ENCODE data around the gene SPDYE16. TPM values are rescaled to one million over a fixed set of nuclear protein-coding genes. Genes with fewer than 3 reads are reported as not detected.
"Not testable (repeated sequence)": the region's sequence is repeated elsewhere in the genome, so short reads cannot be mapped to it uniquely, and the experiment has no call there.

Gene SPDYE16
- polyA plus RNA-seq, 3 donors from 2014 or later: 0.07 to 0.18 TPM; not detected in 1

DNA sequence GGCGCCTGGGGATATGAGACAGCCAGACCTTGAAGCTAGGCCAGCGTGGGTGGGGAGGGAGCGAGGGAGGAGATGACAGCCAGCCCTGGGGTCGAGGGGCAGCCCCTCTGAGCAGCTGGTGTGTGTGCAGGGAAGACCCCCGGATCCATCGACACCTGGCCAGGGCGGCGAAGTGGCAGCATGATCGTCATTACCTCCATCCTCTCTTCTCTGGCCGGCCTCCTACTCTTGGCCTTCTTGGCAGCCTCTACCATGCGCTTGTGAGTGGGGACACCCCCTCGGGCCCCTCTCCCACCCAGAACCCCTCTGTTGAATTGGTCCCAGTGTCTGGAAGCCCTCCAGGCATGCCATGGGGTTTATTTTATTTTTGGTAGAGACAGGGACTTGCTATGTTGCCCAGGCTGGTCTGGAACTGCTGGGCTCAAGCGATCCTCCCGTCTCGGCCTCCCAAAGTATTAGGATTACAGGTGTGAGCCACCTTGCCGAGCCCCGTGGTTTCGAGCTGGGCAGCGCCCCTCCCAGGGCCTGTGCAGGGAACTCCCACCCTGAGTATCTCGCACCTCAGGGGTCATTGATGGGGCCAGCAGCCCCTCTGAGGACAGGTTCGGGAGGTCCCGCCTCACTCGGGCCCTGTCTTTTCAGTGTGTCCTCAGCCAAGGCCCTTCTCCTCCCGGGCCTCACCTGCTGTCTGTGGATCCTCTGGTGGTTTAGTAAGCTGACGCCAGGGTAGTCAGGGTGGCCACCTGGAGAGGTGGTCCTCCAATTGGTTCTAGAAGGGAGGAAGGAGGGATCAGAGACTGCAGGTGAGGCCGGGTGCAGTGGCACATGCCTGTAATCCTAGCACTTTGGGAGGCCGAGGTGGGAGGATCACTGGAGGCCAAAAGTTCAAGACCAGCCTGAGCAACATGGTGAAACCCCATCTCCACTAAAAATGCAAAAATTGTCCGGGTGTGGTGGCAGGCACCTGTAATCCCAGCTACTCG, 29.0 kb downstream of the SPDYE16 start:
- no peaks in the 10 kb centered on the region for H3K4me1 Mint-ChIP-seq
- H3K36me3 Mint-ChIP-seq: no peaks in the 10 kb centered on the region
- H3K27me3 Mint-ChIP-seq (ENCODE audit: low read depth in 3 of 3): peaks cover 0 to 4% (median 2%) of the 10 kb centered on the region in 3 donors
- H3K9me3 Mint-ChIP-seq: no peaks in the 10 kb centered on the region
- no peak overlapping the region for H3K4me3 Mint-ChIP-seq
- DNase-seq: no peak
- no peak overlapping the region for H3K27ac Mint-ChIP-seq

DNA sequence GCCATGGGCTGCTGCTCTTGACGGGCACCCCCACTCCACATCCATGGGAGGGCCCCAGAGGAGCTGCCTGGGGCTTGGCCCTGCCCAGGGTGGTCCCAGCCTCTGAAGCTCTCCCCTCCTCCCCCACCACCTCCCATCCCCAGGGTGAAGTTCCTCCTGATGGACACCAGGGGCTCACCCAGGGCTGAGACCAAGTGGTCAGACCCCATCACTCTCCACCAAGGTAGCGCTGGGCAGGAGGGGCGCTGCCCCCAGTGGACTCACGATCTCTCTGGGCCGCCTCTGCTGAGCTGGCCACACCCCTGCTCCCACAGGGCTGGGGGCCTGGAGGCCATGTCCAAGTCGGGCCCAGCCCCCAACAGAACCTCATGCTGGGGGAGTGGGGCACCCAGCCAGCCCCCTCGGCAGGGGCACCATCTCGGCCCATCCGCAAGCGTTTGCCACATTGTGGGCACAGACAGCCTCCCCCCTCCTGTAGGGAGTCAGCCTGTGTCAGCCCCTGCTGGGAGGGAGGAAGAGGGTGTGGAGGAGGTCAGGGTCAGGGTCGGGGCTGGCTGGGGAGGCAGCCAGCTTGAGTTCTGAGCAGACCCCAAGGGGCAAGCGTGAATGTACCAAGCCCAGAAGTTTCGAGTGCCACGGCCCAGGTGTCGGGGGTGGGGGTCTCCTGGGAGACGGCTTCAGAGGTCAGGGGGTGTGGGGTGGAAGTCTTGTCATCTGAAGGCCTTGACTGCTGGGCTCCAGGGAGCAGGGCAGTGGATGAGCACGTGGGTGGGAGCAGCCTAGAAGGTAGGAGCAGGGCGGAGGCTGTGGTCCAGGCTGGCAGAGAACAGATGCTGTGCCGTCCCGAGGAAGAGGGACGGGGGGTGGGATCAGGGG, 29.9 kb downstream of the SPDYE16 start:
- Mint-ChIP-seq H3K36me3 (no peaks in the 10 kb centered on the region), H3K9me3 (no peaks in the 10 kb centered on the region), H3K4me1 (no peaks in the 10 kb centered on the region), H3K27ac (no peak overlapping the region), H3K27me3 (ENCODE audit: low read depth in 3 of 3) (peaks cover 0 to 2% (median 2%) of the 10 kb centered on the region in 3 donors), H3K4me3 (no peak overlapping the region)
- no peak for DNase-seq

DNA sequence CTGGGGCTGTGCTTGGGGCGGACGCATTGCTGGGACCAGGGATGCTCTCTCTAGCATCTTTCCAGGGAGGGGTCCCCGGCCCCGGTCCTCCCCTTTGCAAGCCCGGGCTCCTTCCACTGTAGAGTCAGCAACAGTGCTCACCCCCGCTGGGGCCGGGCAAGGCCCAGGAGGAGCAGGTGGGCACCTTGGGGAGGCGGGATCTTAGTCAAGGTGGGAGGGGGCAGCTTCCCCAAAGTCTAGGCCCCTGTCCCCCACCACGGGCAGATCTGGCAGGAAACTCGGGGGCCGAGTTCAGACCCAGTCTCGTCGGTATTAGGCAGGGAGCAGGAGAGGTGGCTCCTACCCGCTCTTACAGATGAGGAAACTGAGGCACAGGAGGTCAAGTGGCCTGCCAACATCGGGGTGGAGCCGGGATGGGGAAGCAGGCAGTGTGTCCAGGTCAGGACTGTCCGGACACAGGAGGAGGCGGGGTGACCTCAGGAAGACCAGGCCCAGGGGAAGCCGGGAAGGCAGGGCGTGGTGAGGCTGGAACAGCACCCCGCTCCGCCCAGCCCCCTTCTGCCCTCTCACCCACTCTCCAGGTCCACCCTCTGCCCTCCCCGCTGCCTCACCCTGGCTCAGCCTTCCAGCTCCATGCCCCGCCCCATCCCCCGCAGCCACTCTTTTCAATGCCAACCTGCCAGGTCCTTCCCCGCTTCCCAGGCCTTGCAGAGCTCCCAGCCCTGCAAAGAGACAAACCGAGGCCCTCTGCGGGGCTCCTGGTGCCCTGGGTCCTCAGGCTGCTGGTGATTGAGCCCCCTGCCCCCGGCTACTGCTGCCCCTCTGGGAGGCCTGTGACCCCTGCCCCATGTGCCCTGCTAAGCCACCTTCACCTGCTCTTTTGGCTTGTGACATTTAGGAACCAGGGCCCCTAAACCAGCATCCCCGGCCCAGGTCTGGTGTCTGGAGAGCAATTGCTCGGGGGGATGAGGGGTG, 30.9 kb downstream of the SPDYE16 start:
- not testable (repeated sequence) for H3K4me1 Mint-ChIP-seq; H3K4me3 Mint-ChIP-seq; DNase-seq; H3K9me3 Mint-ChIP-seq; H3K36me3 Mint-ChIP-seq; H3K27me3 Mint-ChIP-seq (ENCODE audit: low read depth in 3 of 3); H3K27ac Mint-ChIP-seq

DNA sequence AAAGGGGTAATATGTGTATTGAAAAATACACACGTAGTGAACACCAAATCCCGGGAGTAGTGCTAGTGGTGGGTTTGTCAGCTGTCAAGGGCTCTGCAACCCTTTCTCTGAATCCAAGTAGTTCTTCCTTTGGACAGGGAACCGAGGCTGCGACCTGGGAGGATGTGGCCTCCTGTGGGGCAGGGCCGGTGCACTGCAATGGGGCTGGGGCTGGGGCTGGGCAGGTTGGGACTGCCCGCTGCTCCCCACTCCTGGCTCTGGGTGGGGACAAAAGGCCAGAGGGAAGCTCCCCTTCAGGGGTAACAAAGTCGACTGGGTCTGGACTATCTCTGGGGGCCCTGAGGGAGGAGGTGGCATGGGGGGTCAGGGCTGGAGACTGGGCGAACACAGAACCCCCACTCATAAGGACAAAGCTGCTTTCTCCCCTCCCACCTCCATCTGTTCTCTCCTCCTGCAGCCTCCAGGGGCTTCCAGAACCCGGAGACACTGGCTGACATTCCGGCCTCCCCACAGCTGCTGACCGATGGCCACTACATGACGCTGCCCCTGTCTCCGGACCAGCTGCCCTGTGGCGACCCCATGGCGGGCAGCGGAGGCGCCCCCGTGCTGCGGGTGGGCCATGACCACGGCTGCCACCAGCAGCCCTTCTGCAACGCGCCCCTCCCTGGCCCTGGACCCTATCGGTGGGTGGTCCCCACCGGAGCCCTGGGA, 31.7 kb downstream of the SPDYE16 start:
- H3K27ac Mint-ChIP-seq; H3K36me3 Mint-ChIP-seq; H3K4me1 Mint-ChIP-seq; H3K4me3 Mint-ChIP-seq; H3K9me3 Mint-ChIP-seq; H3K27me3 Mint-ChIP-seq (ENCODE audit: low read depth in 3 of 3); DNase-seq: not testable (repeated sequence)

DNA sequence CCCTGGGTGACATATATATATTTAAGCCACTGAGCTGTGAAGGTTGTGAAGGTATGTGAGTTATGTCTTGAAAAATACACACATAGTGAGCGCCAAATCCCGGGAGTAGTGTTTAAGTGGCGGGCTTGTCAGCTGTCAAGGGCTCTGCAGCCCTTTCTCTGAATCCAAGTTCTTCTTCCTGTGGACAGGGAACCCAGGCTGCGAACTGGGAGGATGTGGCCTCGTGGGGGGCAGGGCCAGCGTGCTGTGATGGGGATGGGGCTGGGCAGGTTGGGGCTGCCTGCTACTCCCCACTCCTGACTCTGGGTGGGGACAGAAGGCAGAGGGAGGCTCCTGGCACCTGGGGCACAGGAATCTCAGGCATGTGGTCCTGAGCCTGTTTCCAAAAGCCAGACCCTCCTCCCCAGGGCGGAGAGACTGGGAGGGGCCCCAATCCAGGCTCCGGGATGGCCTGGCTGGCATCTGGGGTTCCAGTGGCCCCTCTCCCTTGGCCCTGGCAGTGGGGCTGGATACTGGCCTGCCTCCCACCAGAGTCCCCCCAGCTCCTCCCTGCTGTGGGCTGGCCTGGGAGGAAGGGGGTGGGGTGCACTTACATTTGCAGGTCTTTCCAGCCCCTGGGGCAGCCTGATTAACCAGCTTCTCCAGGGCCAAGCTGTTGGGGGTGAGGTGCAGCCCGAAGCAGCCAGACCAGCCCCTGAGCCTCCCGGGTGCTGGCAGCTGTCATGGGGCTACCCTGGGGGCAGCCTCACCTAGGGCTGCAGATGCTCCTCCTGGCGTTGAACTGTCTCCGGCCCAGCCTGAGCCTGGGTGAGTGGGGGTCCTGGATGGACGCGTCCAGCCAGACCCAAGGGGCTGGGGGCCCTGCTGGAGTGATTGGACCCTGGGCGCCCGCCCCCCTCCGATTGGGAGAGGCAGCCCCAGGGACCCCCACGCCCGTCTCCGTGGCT, 32.9 kb downstream of the SPDYE16 start, which contains the start of gene UPK3B:
TSS of gene UPK3B (plus strand) at position 622 of the 947 bp plus-strand sequence. CDS start at position 723, 101 bp downstream.
- H3K36me3 Mint-ChIP-seq: no peaks in the 10 kb centered on the region
- H3K27ac Mint-ChIP-seq: no peak within 1 kb of the TSS
- H3K9me3 Mint-ChIP-seq: no peaks in the 10 kb centered on the region
- no peaks in the 10 kb centered on the region for H3K4me1 Mint-ChIP-seq
- no peak for DNase-seq
- peaks cover 0 to 2% (median 2%) of the 10 kb centered on the region in 3 donors for H3K27me3 Mint-ChIP-seq (ENCODE audit: low read depth in 3 of 3)
- no peak within 1 kb of the TSS for H3K4me3 Mint-ChIP-seq

DNA sequence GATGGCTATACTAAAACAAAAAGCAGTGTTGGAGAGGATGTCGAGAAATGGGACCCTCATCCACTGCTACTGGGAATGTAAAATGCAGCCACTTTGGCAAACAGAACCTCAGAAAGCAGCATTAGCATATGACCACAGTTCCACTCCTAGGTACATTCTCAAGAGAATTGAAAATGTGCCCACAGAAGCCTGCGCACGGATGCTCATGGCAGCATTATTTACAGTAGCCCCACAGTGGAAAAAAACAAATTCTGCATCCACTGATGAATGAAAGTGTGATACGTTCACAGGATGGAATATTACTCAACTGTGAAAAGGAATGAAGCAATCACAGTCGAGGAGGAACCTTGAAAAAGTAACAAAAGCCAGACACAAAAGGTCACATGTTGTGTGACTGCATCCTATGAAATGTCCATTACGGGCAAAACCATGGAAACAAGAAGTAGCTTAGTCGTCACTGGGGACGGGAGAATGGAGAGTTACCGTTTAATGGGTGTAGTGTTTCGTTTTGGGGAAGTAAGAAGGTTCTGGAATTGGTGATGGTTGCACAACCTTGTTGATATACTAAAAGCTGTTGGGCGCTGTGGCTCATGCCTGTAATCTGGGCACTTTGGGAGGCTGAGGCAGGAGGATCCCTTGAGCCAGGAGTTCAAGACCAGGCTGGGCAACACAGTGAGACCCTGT, 35.2 kb downstream of the SPDYE16 start:
- Mint-ChIP-seq H3K4me3 (no peak overlapping the region), H3K27me3 (ENCODE audit: low read depth in 3 of 3) (peaks cover 0 to 1% (median 0%) of the 10 kb centered on the region in 3 donors), H3K36me3 (no peaks in the 10 kb centered on the region), H3K27ac (no peak overlapping the region), H3K4me1 (no peaks in the 10 kb centered on the region), H3K9me3 (no peaks in the 10 kb centered on the region)
- DNase-seq: no peak

DNA sequence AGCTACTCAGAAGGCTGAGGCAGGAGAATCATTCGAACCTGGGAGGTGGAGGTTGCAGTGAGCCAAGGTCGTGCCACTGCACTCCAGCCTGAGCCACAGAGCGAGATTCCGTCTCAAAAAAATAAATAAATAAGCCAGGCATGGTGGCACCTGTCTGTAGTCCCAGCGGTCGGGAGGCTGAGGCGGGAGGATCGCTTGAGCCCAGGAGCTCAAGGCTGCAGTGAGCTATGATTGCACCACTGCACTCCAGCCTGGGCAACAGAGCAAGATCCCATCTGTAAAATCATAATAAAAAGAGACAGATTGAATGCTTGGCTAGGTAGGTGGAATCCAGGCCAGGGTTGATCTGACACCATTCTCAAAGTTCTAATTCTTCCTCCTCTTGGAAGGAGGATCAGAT, 36.5 kb downstream of the SPDYE16 start:
- H3K4me1 Mint-ChIP-seq; H3K36me3 Mint-ChIP-seq; H3K27me3 Mint-ChIP-seq (ENCODE audit: low read depth in 3 of 3); H3K9me3 Mint-ChIP-seq; H3K4me3 Mint-ChIP-seq; DNase-seq: not testable (repeated sequence)
- H3K27ac Mint-ChIP-seq: peak overlapping the region in 1 of 6 donors; percentile 15

DNA sequence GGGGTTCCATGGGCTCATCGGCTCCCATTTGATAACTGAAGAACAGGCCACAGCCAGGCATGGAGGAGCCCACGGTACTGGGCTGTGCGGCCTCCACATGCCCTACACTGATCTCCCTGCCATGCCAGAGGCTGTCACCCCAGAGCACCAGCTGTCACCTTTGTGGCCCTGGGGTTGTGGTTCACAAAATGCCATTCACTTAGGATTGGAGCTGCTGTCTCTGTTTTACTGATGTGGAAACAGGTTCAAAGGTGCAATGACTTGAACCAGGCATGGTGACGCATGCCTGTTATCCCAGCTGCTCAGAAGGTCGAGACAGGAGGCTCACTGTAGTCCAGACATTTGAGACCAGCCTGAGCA, 37.0 kb downstream of the SPDYE16 start:
- Mint-ChIP-seq H3K36me3 (no peaks in the 10 kb centered on the region), H3K27ac (no peak overlapping the region), H3K4me3 (no peak overlapping the region), H3K27me3 (ENCODE audit: low read depth in 3 of 3) (peaks cover 0 to 1% (median 0%) of the 10 kb centered on the region in 3 donors), H3K9me3 (no peaks in the 10 kb centered on the region), H3K4me1 (no peaks in the 10 kb centered on the region)
- DNase-seq: no peak

DNA sequence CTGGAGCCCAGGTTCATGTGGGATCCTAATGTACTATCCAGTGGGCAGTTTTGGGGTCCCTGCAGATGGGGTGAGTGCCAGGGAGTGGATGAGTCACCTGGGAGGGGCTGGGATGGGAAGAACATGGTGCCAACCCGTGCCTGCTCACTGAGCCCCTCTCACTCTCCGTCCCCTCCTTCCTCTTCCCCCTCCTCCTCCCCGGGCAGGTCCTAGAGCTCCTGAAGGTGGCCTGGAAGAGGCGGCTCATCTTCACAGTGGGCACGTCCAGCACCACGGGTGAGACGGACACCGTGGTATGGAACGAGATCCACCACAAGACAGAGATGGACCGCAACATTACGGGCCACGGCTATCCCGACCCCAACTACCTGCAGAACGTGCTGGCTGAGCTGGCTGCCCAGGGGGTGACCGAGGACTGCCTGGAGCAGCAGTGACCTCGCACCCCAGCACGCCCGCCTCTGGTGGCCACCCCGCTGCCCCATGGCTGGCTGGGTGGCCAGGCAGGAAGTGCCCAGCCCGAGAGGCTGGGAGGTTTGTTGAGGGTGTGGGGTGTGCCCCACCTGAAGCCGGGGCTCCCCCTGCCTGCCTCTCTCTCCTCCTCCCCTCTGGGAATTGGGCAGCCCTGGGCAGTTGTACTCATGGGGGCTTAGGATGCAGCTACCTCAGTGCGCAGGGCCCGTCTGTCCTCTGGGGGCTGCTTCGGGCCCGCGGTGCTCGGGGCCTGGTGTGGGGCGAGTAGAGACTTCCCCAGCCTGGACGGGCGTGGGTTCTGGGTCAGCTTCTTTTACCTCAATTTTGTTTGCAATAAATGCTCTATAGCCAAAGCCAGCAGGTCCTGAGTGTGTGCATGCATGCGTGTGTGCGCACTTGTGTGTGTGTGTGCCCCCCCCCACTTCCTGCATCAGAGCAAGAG, 37.7 kb downstream of the SPDYE16 start:
- H3K27ac Mint-ChIP-seq: no peak overlapping the region

DNA sequence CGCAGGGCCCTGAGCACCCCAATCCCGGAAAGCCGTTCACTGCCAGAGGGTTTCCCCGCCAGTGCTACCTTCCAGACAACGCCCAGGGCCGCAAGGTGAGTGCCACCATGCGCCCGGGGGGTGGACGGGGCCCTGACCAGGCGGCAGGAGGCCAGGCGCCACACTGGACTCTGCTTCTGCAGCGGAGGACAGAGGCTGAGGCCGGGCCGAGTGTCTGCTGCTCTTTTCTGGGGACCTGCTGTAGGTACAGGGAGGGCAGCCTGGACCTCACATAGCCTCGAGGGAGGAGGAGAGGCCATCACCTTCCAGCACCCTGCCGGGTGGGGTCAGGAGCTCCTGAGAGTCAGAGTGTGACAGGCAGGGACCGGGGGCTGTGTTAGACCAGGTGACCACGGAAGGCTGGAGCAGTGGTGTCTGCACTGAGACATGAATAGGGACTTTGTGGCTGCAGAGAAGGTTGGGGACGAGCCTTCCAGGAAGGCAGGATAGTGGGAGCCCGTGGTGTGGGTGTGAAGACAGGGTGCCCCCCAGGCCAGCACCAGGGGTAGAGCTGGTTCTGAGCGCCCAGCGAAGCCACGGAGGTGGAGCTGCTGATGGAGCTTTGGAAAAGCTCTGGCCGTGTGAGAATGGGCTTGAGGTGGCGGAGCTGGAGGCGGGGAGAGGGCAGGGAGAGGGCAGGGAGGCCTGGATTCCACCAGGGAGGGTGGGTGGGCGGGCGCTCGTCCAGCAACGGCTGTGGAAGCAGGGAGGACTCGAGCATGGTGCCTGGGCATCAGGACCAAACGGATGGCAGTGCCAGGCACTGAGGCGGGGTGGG, 38.5 kb downstream of the SPDYE16 start:
- H3K27ac Mint-ChIP-seq; DNase-seq; H3K27me3 Mint-ChIP-seq (ENCODE audit: low read depth in 3 of 3); H3K4me1 Mint-ChIP-seq; H3K9me3 Mint-ChIP-seq; H3K36me3 Mint-ChIP-seq; H3K4me3 Mint-ChIP-seq: not testable (repeated sequence)

More for the DNA sequence above, 37.7 kb downstream of the SPDYE16 start:
- H3K36me3 Mint-ChIP-seq: no peaks in the 10 kb centered on the region
- DNase-seq: no peak
- no peaks in the 10 kb centered on the region for H3K9me3 Mint-ChIP-seq
- H3K4me1 Mint-ChIP-seq: no peaks in the 10 kb centered on the region
- H3K4me3 Mint-ChIP-seq: no peak overlapping the region
- peaks cover 0 to 1% (median 0%) of the 10 kb centered on the region in 3 donors for H3K27me3 Mint-ChIP-seq (ENCODE audit: low read depth in 3 of 3)

Measured in immature natural killer cell (primary cell).